ENCODE measurements around the gene SYT11. TPM values are rescaled to one million over a fixed set of nuclear protein-coding genes. Genes with fewer than 3 reads are reported as not detected.

The SYT11 gene
- total RNA-seq, 4 donors from 2014 or later, result 2.4 to 5.3 (median 3.1) TPM

- no peak for ATAC-seq
- Histone ChIP-seq H3K27ac (no peak overlapping the region), H3K36me3 (peaks cover 3 to 73% of the 10 kb centered on the region in 2 donors), H3K9me3 (no peaks in the 10 kb centered on the region), H3K27me3 (no peaks in the 10 kb centered on the region), H3K4me1 (peaks cover 8 to 16% of the 10 kb centered on the region in 2 donors), H3K4me3 (no peak overlapping the region)
- in situ Hi-C loops (cut with MboI; ENCODE audit: low sequenced_read_pairs in 4 of 4), result no loop called here
- intact Hi-C loops (cut with DNase I; ENCODE audit: low total_unique reads), result no loop called here
- DNase-seq, result no peak
- no peak for TF ChIP-seq CTCF (IDR thresholded peaks at IDR 0.05 in 4 of 5, conservative IDR thresholded peaks at IDR 0.05 in 1 of 5)
- TF ChIP-seq POLR2A (IDR thresholded peaks at IDR 0.05), result no peak
Observed at GRCh38 chr1:155913969-155914757, 54.8 kb downstream of the SYT11 start.

- ATAC-seq, result no peak
- no peak overlapping the region for H3K27ac ChIP-seq
- no peaks in the 10 kb centered on the region for H3K9me3 ChIP-seq
- in situ Hi-C loops (cut with MboI; ENCODE audit: low sequenced_read_pairs in 4 of 4), result no loop called here
- intact Hi-C loops (cut with DNase I; ENCODE audit: low total_unique reads), result no loop called here
- TF ChIP-seq POLR2A (IDR thresholded peaks at IDR 0.05) (no peak), CTCF (IDR thresholded peaks at IDR 0.05 in 4 of 5, conservative IDR thresholded peaks at IDR 0.05 in 1 of 5) (no peak)
- H3K27me3 ChIP-seq, result no peaks in the 10 kb centered on the region
- no peak for DNase-seq
- no peak overlapping the region for H3K4me3 ChIP-seq
- no peaks in the 10 kb centered on the region for H3K4me1 ChIP-seq
- peaks cover 11 to 98% of the 10 kb centered on the region in 2 donors for H3K36me3 ChIP-seq
Observed at GRCh38 chr1:155918660-155919059, 59.3 kb downstream of the SYT11 start.

- H3K4me3 ChIP-seq, result no peak overlapping the region
- ATAC-seq, result no peak
- intact Hi-C loops (cut with DNase I; ENCODE audit: low total_unique reads), result no loop called here
- H3K36me3 ChIP-seq, result peaks cover 11 to 98% of the 10 kb centered on the region in 2 donors
- H3K4me1 ChIP-seq, result no peaks in the 10 kb centered on the region
- TF ChIP-seq CTCF (IDR thresholded peaks at IDR 0.05 in 4 of 5, conservative IDR thresholded peaks at IDR 0.05 in 1 of 5) (no peak), POLR2A (IDR thresholded peaks at IDR 0.05) (no peak)
- H3K27me3 ChIP-seq, result no peaks in the 10 kb centered on the region
- in situ Hi-C loops (cut with MboI; ENCODE audit: low sequenced_read_pairs in 4 of 4), result no loop called here
- DNase-seq, result no peak
- no peaks in the 10 kb centered on the region for H3K9me3 ChIP-seq
- H3K27ac ChIP-seq, result no peak overlapping the region
Observed at GRCh38 chr1:155919801-155920200, 60.4 kb downstream of the SYT11 start.

GRCh38 chr1:155920717-155921116 lies 61.4 kb downstream of the SYT11 start:
- Histone ChIP-seq H3K27ac (no peak overlapping the region), H3K36me3 (peaks cover 11 to 100% of the 10 kb centered on the region in 2 donors), H3K4me3 (no peak overlapping the region), H3K4me1 (no peaks in the 10 kb centered on the region), H3K9me3 (no peaks in the 10 kb centered on the region), H3K27me3 (no peaks in the 10 kb centered on the region)
- TF ChIP-seq CTCF (IDR thresholded peaks at IDR 0.05 in 4 of 5, conservative IDR thresholded peaks at IDR 0.05 in 1 of 5) (no peak), POLR2A (IDR thresholded peaks at IDR 0.05) (no peak)
- in situ Hi-C loops (cut with MboI; ENCODE audit: low sequenced_read_pairs in 4 of 4), result no loop called here
- no peak for DNase-seq
- ATAC-seq, result no peak
- intact Hi-C loops (cut with DNase I; ENCODE audit: low total_unique reads), result no loop called here
